ENCODE results near the gene ADD2. TPM values are rescaled to one million over a fixed set of nuclear protein-coding genes. Genes with fewer than 3 reads are reported as not detected.

The ADD2 gene
- total and polyA plus RNA-seq, 2 experiments from 2014 or later = not detected

- Histone ChIP-seq H3F3A (ENCODE audit: insufficient read depth) (no peaks in the 10 kb centered on the region), H3K4me2 (ENCODE audit: unreplicated experiment) (no peak overlapping the region), H3K36me3 (ENCODE audit: low read depth) (no peaks in the 10 kb centered on the region), H3K27me3 (replicated peaks; ENCODE audit: insufficient read depth) (peaks cover 4% of the 10 kb centered on the region; the same call in 1 of the 2 replicates), H3K4me3 (no peak overlapping the region), H2AFZ (no peak overlapping the region), H3K9ac (no peak overlapping the region), H4K20me1 (ENCODE audit: insufficient read depth) (no peaks in the 10 kb centered on the region), H3K27ac (no peak overlapping the region), H3K9me2 (ENCODE audit: insufficient read depth) (no peaks in the 10 kb centered on the region), H3K4me1 (ENCODE audit: insufficient read depth) (no peaks in the 10 kb centered on the region), H3K9me3 (ENCODE audit: low read depth) (no peaks in the 10 kb centered on the region), H3K79me2 (ENCODE audit: insufficient read depth) (no peaks in the 10 kb centered on the region)
- no peak for DNase-seq
- WGBS, 2 experiments (ENCODE audit: low coverage in 1 of 2, low lambda C conversion rate in 2 of 2, missing lambda C conversion rate in 2 of 2) = 65 to 66% methylated on average over 3 of the region's 3 CpGs
- no peak for TF ChIP-seq EZH2 (IDR thresholded peaks at IDR 0.05; ENCODE audit: insufficient read depth, poor library complexity, severe bottlenecking)
- in situ Hi-C loops (cut with MboI) = no loop called here
Measured at GRCh38 chr2:70668432-70668831, 99.6 kb downstream of the ADD2 start.

GRCh38 chr2:70664525-70664924 is 103.5 kb downstream of the ADD2 start:
- no peak for DNase-seq
- no peak overlapping the region for H3K9ac ChIP-seq
- TF ChIP-seq EZH2 (IDR thresholded peaks at IDR 0.05; ENCODE audit: insufficient read depth, poor library complexity, severe bottlenecking) (no peak), EZH2phosphoT487 (IDR thresholded peaks at IDR 0.05; ENCODE audit: insufficient read depth, low read depth) (no peak)
- no peaks in the 10 kb centered on the region for H3F3A ChIP-seq (ENCODE audit: insufficient read depth)
- in situ Hi-C loops (cut with MboI) = no loop called here
- H3K27ac ChIP-seq = no peak overlapping the region
- H3K27me3 ChIP-seq (replicated peaks; ENCODE audit: insufficient read depth) = peaks cover 20% of the 10 kb centered on the region
- no peaks in the 10 kb centered on the region for H3K4me1 ChIP-seq (ENCODE audit: insufficient read depth)
- H3K9me2 ChIP-seq (ENCODE audit: insufficient read depth) = no peaks in the 10 kb centered on the region
- H3K9me3 ChIP-seq (ENCODE audit: low read depth) = no peaks in the 10 kb centered on the region
- no peaks in the 10 kb centered on the region for H3K79me2 ChIP-seq (ENCODE audit: insufficient read depth)
- H3K4me2 ChIP-seq (ENCODE audit: unreplicated experiment) = no peak overlapping the region
- no peak overlapping the region for H2AFZ ChIP-seq
- H3K36me3 ChIP-seq (ENCODE audit: low read depth) = no peaks in the 10 kb centered on the region
- no peaks in the 10 kb centered on the region for H4K20me1 ChIP-seq (ENCODE audit: insufficient read depth)
- WGBS, 2 experiments (ENCODE audit: low coverage in 1 of 2, low lambda C conversion rate in 2 of 2, missing lambda C conversion rate in 2 of 2) = 75 to 78% methylated on average over 7 of the region's 7 CpGs
- H3K4me3 ChIP-seq = no peak overlapping the region

DNA sequence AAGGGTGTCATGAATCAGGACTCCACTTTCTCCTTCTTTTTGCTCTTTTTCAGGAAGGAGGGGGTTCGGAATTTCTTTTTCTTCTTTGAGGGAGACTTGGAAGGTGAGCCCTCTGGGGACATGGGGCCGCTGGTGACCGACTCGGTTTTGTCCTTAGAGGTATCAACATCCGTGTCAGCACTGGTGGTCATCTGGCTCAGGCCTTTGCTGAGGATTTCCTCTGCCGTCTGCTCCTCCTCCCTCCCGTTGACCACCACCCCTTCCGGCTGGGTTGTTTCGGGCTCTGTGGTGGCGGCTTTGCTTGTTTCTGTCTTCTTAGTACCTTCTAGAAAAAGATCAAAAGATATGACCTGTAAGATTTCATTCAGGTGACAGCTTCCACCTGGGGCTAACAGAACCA is 104.6 kb downstream of the ADD2 start:
- Histone ChIP-seq H3K79me2 (ENCODE audit: insufficient read depth) (no peaks in the 10 kb centered on the region), H3K27ac (no peak overlapping the region), H3K9ac (no peak overlapping the region), H3F3A (ENCODE audit: insufficient read depth) (no peaks in the 10 kb centered on the region), H3K36me3 (ENCODE audit: low read depth) (no peaks in the 10 kb centered on the region), H4K20me1 (ENCODE audit: insufficient read depth) (no peaks in the 10 kb centered on the region), H3K9me2 (ENCODE audit: insufficient read depth) (no peaks in the 10 kb centered on the region), H2AFZ (no peak overlapping the region), H3K4me3 (no peak overlapping the region), H3K27me3 (replicated peaks; ENCODE audit: insufficient read depth) (peaks cover 23% of the 10 kb centered on the region), H3K4me2 (ENCODE audit: unreplicated experiment) (no peak overlapping the region), H3K4me1 (ENCODE audit: insufficient read depth) (no peaks in the 10 kb centered on the region), H3K9me3 (ENCODE audit: low read depth) (no peaks in the 10 kb centered on the region)
- WGBS, 2 experiments (ENCODE audit: low coverage in 1 of 2, low lambda C conversion rate in 2 of 2, missing lambda C conversion rate in 2 of 2) = 71 to 77% methylated on average over 8 to 10 of the region's 10 CpGs
- DNase-seq = no peak
- in situ Hi-C loops (cut with MboI) = no loop called here
- no peak for TF ChIP-seq EZH2 (IDR thresholded peaks at IDR 0.05; ENCODE audit: insufficient read depth, poor library complexity, severe bottlenecking)
- TF ChIP-seq EZH2phosphoT487 (IDR thresholded peaks at IDR 0.05; ENCODE audit: insufficient read depth, low read depth) = no peak

- H3F3A ChIP-seq (ENCODE audit: insufficient read depth) = no peaks in the 10 kb centered on the region
- H3K9me2 ChIP-seq (ENCODE audit: insufficient read depth) = no peaks in the 10 kb centered on the region
- in situ Hi-C loops (cut with MboI) = loop anchor here (10.0 kb wide), 1 partner anchor 125 kb away; no protein-coding TSS in a partner anchor
- 46 to 58% methylated on average over 5 of the region's 5 CpGs for WGBS, 2 experiments (ENCODE audit: low coverage in 1 of 2, low lambda C conversion rate in 2 of 2, missing lambda C conversion rate in 2 of 2)
- peaks cover 50% of the 10 kb centered on the region for H3K27me3 ChIP-seq (replicated peaks; ENCODE audit: insufficient read depth)
- no peak overlapping the region for H3K4me3 ChIP-seq
- no peaks in the 10 kb centered on the region for H3K4me1 ChIP-seq (ENCODE audit: insufficient read depth)
- no peak for DNase-seq
- no peaks in the 10 kb centered on the region for H3K79me2 ChIP-seq (ENCODE audit: insufficient read depth)
- H3K9ac ChIP-seq = no peak overlapping the region
- no peak overlapping the region for H3K27ac ChIP-seq
- no peaks in the 10 kb centered on the region for H3K9me3 ChIP-seq (ENCODE audit: low read depth)
- H3K36me3 ChIP-seq (ENCODE audit: low read depth) = no peaks in the 10 kb centered on the region
- TF ChIP-seq EZH2 (IDR thresholded peaks at IDR 0.05; ENCODE audit: insufficient read depth, poor library complexity, severe bottlenecking) = no peak
- TF ChIP-seq EZH2phosphoT487 (IDR thresholded peaks at IDR 0.05; ENCODE audit: insufficient read depth, low read depth) = no peak
- H2AFZ ChIP-seq = no peak overlapping the region
- no peaks in the 10 kb centered on the region for H4K20me1 ChIP-seq (ENCODE audit: insufficient read depth)
- no peak overlapping the region for H3K4me2 ChIP-seq (ENCODE audit: unreplicated experiment)
Measured at GRCh38 chr2:70659551-70659950, 108.4 kb downstream of the ADD2 start.

- H3K9me2 ChIP-seq (ENCODE audit: insufficient read depth) = no peaks in the 10 kb centered on the region
- H3K9ac ChIP-seq = no peak overlapping the region
- no peak for TF ChIP-seq EZH2 (IDR thresholded peaks at IDR 0.05; ENCODE audit: insufficient read depth, poor library complexity, severe bottlenecking)
- no peak for TF ChIP-seq EZH2phosphoT487 (IDR thresholded peaks at IDR 0.05; ENCODE audit: insufficient read depth, low read depth)
- H3K27ac ChIP-seq = no peak overlapping the region
- WGBS, 2 experiments (ENCODE audit: low coverage in 1 of 2, low lambda C conversion rate in 2 of 2, missing lambda C conversion rate in 2 of 2) = 19 to 23% methylated on average over 2 of the region's 2 CpGs
- H3K4me2 ChIP-seq (ENCODE audit: unreplicated experiment) = no peak overlapping the region
- H3K79me2 ChIP-seq (ENCODE audit: insufficient read depth) = no peaks in the 10 kb centered on the region
- H3K9me3 ChIP-seq (ENCODE audit: low read depth) = no peaks in the 10 kb centered on the region
- H3K4me3 ChIP-seq = no peak overlapping the region
- H4K20me1 ChIP-seq (ENCODE audit: insufficient read depth) = no peaks in the 10 kb centered on the region
- DNase-seq = no peak
- H3K27me3 ChIP-seq (replicated peaks; ENCODE audit: insufficient read depth) = peaks cover 57% of the 10 kb centered on the region
- in situ Hi-C loops (cut with MboI) = loop anchor here (10.0 kb wide), 1 partner anchor 126 kb away; no protein-coding TSS in a partner anchor
- H2AFZ ChIP-seq = no peak overlapping the region
- no peaks in the 10 kb centered on the region for H3F3A ChIP-seq (ENCODE audit: insufficient read depth)
- no peaks in the 10 kb centered on the region for H3K4me1 ChIP-seq (ENCODE audit: insufficient read depth)
- H3K36me3 ChIP-seq (ENCODE audit: low read depth) = no peaks in the 10 kb centered on the region
Measured at GRCh38 chr2:70658476-70658875, 109.5 kb downstream of the ADD2 start.

Measured in GM23248 (cell line).